ENCODE measurements around the gene RNF20.

DNA sequence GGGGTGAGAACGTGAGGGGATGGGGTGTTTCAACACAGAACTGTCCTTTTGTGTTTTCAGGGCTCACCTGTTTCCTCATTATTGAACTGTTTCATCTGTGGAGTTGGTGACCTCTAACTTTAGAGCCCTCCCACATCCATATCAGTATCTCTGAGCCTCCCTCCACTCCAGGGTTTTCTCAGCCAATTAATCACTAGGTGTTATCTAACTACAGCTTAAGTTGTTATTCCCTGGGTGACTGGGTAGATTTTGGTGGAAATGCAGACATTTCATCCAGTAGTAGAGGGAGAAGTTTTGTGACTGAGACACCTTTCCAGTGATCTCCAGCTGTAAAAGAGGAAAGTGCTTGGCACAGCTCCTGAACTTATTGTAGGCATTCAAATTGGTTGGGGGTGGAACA, 37.5 kb downstream of the RNF20 start:
- TF ChIP-seq OSR1 (CRISPR knock-in tag; IDR thresholded peaks at IDR 0.05): no peak
- no peak for TF ChIP-seq ZFP30 (CRISPR knock-in tag; IDR thresholded peaks at IDR 0.05)
- no peak for TF ChIP-seq ZFP3 (CRISPR knock-in tag; IDR thresholded peaks at IDR 0.05)
- no peak for TF ChIP-seq PPARA (CRISPR knock-in tag; IDR thresholded peaks at IDR 0.05; ENCODE audit: borderline replicate concordance)
- TF ChIP-seq CSDC2 (CRISPR knock-in tag; IDR thresholded peaks at IDR 0.05): no peak
- TF ChIP-seq, protein P1, sequence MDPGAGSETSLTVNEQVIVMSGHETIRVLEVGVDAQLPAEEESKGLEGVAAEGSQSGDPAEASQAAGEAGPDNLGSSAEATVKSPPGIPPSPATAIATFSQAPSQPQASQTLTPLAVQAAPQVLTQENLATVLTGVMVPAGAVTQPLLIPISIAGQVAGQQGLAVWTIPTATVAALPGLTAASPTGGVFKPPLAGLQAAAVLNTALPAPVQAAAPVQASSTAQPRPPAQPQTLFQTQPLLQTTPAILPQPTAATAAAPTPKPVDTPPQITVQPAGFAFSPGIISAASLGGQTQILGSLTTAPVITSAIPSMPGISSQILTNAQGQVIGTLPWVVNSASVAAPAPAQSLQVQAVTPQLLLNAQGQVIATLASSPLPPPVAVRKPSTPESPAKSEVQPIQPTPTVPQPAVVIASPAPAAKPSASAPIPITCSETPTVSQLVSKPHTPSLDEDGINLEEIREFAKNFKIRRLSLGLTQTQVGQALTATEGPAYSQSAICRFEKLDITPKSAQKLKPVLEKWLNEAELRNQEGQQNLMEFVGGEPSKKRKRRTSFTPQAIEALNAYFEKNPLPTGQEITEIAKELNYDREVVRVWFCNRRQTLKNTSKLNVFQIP (CRISPR knock-in tag; IDR thresholded peaks at IDR 0.05; ENCODE audit: borderline replicate concordance, low read depth): no peak
- no peak for TF ChIP-seq RARB (CRISPR knock-in tag; IDR thresholded peaks at IDR 0.05)
- TF ChIP-seq BACH2 (CRISPR knock-in tag; IDR thresholded peaks at IDR 0.05; ENCODE audit: borderline replicate concordance): no peak
- no peak for TF ChIP-seq ARNTL (CRISPR knock-in tag; IDR thresholded peaks at IDR 0.05; ENCODE audit: borderline replicate concordance, low read depth)
- TF ChIP-seq, protein P2, sequence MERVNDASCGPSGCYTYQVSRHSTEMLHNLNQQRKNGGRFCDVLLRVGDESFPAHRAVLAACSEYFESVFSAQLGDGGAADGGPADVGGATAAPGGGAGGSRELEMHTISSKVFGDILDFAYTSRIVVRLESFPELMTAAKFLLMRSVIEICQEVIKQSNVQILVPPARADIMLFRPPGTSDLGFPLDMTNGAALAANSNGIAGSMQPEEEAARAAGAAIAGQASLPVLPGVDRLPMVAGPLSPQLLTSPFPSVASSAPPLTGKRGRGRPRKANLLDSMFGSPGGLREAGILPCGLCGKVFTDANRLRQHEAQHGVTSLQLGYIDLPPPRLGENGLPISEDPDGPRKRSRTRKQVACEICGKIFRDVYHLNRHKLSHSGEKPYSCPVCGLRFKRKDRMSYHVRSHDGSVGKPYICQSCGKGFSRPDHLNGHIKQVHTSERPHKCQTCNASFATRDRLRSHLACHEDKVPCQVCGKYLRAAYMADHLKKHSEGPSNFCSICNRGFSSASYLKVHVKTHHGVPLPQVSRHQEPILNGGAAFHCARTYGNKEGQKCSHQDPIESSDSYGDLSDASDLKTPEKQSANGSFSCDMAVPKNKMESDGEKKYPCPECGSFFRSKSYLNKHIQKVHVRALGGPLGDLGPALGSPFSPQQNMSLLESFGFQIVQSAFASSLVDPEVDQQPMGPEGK (CRISPR knock-in tag; IDR thresholded peaks at IDR 0.05; ENCODE audit: borderline replicate concordance): no peak
- TF ChIP-seq, protein P3, sequence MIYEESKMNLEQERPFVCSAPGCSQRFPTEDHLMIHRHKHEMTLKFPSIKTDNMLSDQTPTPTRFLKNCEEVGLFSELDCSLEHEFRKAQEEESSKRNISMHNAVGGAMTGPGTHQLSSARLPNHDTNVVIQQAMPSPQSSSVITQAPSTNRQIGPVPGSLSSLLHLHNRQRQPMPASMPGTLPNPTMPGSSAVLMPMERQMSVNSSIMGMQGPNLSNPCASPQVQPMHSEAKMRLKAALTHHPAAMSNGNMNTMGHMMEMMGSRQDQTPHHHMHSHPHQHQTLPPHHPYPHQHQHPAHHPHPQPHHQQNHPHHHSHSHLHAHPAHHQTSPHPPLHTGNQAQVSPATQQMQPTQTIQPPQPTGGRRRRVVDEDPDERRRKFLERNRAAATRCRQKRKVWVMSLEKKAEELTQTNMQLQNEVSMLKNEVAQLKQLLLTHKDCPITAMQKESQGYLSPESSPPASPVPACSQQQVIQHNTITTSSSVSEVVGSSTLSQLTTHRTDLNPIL (CRISPR knock-in tag; IDR thresholded peaks at IDR 0.05; ENCODE audit: low read depth): no peak
- no peak for TF ChIP-seq ISL1 (CRISPR knock-in tag; IDR thresholded peaks at IDR 0.05)
